Superior temporal gyrus (tissue), 1 donor: ENCODE data around the gene NBPF1.
"Not testable (repeated sequence)": the region's sequence is repeated elsewhere in the genome, so short reads cannot be mapped to it uniquely, and the experiment has no call there.

Source experiments
- DNase-seq: peaks from one replicate; pipeline ENCODE4 v3.0.0-alpha.2; 2016; ENCODE audit errors: extremely low spot score

The NBPF1 gene

GRCh38 chr1:16545682-16546095 is 67.7 kb downstream of the NBPF1 start:
- DNase-seq = not testable (repeated sequence)

GRCh38 chr1:16540421-16540893 is 72.9 kb downstream of the NBPF1 start:
- DNase-seq = not testable (repeated sequence)

- DNase-seq = not testable (repeated sequence)
Measured at GRCh38 chr1:16537528-16537927, 75.8 kb downstream of the NBPF1 start.

GRCh38 chr1:16536796-16537195 is 76.6 kb downstream of the NBPF1 start:
- DNase-seq = not testable (repeated sequence)

GRCh38 chr1:16535898-16536297 is 77.5 kb downstream of the NBPF1 start:
- not testable (repeated sequence) for DNase-seq

- not testable (repeated sequence) for DNase-seq
Measured at GRCh38 chr1:16535487-16535886, 77.9 kb downstream of the NBPF1 start.

GRCh38 chr1:16534829-16535456 is 78.4 kb downstream of the NBPF1 start:
- not testable (repeated sequence) for DNase-seq

- not testable (repeated sequence) for DNase-seq
Measured at GRCh38 chr1:16534239-16534828, 79.0 kb downstream of the NBPF1 start.

- not testable (repeated sequence) for DNase-seq
Measured at GRCh38 chr1:16532235-16532991, 81.0 kb downstream of the NBPF1 start.

GRCh38 chr1:16528338-16528737 is 85.0 kb downstream of the NBPF1 start:
- DNase-seq = not testable (repeated sequence)

- DNase-seq = not testable (repeated sequence)
Measured at GRCh38 chr1:16525769-16526168, 87.6 kb downstream of the NBPF1 start.

- not testable (repeated sequence) for DNase-seq
Measured at GRCh38 chr1:16521679-16522078, 91.7 kb downstream of the NBPF1 start.

- no peak for DNase-seq
Measured at GRCh38 chr1:16521288-16521583, 92.1 kb downstream of the NBPF1 start.

- DNase-seq = not testable (repeated sequence)
Measured at GRCh38 chr1:16520435-16521287, 92.7 kb downstream of the NBPF1 start.

GRCh38 chr1:16519255-16519951 is 94.0 kb downstream of the NBPF1 start:
- DNase-seq = not testable (repeated sequence)

- not testable (repeated sequence) for DNase-seq
Measured at GRCh38 chr1:16518913-16519254, 94.5 kb downstream of the NBPF1 start.

GRCh38 chr1:16516694-16517410 is 96.5 kb downstream of the NBPF1 start:
- not testable (repeated sequence) for DNase-seq

- peak; percentile 73 for DNase-seq
Measured at GRCh38 chr1:16514107-16515055, 99.0 kb downstream of the NBPF1 start, which contains the start of gene RNU1-1. RNU1-1 (minus strand) TSS chr1:16514285.

- peak; percentile 68 for DNase-seq
Measured at GRCh38 chr1:16513412-16514106, 99.8 kb downstream of the NBPF1 start.
